Ishikawa (cell line): ENCODE measurements around the gene MAP7.

Source experiments
- CEBPB ChIP-seq: IDR thresholded peaks from 2 replicates; pipeline ENCODE4 v1.6.1; 2012
- CREB1 ChIP-seq: IDR thresholded peaks from 2 replicates; pipeline ENCODE4 v1.6.1; 2012; ENCODE audit warnings: low read depth
- EGR1 ChIP-seq: IDR thresholded peaks from 2 replicates; pipeline ENCODE4 v1.6.1; 2012
- EP300 ChIP-seq: IDR thresholded peaks from 2 replicates; pipeline ENCODE4 v1.6.1; 2012; ENCODE audit warnings: borderline replicate concordance
- FOXM1 ChIP-seq: IDR thresholded peaks from 2 replicates; pipeline ENCODE4 v1.6.1; 2012; ENCODE audit warnings: low read depth, borderline replicate concordance
- NFIC ChIP-seq: IDR thresholded peaks from 2 replicates; pipeline ENCODE4 v1.6.1; 2012
- RAD21 ChIP-seq: IDR thresholded peaks from 2 replicates; pipeline ENCODE4 v1.6.1; 2012; ENCODE audit warnings: low read depth
- TAF1 ChIP-seq: IDR thresholded peaks from 2 replicates; pipeline ENCODE4 v1.6.1; 2012; ENCODE audit warnings: low read depth, mild to moderate bottlenecking
- TCF12 ChIP-seq: IDR thresholded peaks from 2 replicates; pipeline ENCODE4 v1.6.1; 2012; ENCODE audit warnings: low read depth
- TEAD4 ChIP-seq: IDR thresholded peaks from 2 replicates; pipeline ENCODE4 v1.6.1; 2012
- YY1 ChIP-seq: IDR thresholded peaks from 2 replicates; pipeline ENCODE4 v1.6.1; 2012; ENCODE audit warnings: low read depth
- ZBTB7A ChIP-seq: IDR thresholded peaks from 2 replicates; pipeline ENCODE4 v1.6.1; 2012; ENCODE audit warnings: low read depth
- TF ChIP-seq, protein P1 (sequence below): IDR thresholded peaks from 2 replicates; pipeline ENCODE4 v1.6.1; 2012
- TF ChIP-seq, protein P2 (sequence below): IDR thresholded peaks from 2 replicates; pipeline ENCODE4 v1.6.1; 2012; ENCODE audit warnings: low read depth, mild to moderate bottlenecking
- TF ChIP-seq, protein P3 (sequence below): IDR thresholded peaks from 2 replicates; pipeline ENCODE4 v1.6.1; 2012

Gene MAP7

DNA sequence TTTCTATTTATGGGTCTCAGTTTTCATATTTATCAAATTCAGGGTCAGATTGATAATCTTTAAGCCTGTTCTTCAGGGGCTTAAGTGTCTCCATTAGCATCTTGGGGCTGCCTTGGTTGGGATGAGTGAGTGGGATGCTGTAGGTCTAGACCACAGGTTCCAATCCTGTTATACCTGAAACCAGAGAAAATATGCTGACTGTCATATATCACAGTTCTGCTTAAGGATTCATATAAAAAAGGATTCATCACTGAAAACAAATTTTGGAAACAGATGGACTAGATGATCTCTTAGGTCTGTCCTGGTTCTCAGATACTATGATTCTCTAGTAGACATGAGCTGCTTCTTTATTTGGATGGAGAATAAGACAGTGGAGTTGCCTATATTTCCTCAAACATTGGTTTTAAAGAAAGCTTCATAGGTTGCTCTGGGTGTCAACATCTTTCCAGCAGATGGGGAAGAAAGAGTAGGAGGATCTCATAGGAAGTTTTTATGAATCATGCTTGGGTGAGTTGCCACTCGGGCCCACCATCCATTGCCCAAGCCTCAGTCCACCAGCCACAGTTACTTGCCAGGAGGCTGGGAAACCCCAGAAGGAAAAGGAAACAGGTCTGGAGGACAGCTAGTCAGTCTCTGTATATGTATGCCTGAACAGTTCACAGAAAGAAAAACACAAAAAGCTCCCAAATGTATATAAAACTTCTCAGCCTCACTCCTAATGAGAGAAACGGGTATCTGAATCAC is 42.9 kb upstream of the MAP7 start:
- TF ChIP-seq EP300 (no peak), NFIC (no peak), ZBTB7A (no peak), CEBPB (no peak), TAF1 (no peak), TEAD4 (no peak)
- TF ChIP-seq, protein P1, sequence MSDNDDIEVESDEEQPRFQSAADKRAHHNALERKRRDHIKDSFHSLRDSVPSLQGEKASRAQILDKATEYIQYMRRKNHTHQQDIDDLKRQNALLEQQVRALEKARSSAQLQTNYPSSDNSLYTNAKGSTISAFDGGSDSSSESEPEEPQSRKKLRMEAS, result no peak

DNA sequence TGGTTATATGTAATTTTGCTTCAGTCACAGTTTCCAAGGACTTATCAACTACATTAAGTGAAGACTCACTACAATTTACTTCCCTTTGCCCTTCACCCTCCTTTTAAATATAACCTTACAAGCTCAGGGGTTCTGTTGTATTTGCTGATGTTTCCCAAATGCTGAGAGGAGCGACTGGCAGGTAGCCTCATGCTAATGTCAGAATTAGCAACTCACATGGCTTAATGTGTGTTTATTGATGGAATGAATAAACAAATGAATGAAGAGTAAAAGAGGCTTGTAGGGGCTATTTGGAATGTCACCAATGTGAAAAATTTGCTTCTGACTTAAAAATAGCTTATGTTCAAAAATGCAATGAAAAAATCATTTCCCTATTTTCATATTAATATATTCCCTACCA is 41.4 kb upstream of the MAP7 start:
- TF ChIP-seq CREB1 (no peak), EGR1 (no peak), NFIC (no peak), CEBPB (no peak), TCF12 (no peak), RAD21 (no peak), EP300 (no peak), ZBTB7A (no peak), TEAD4 (no peak), FOXM1 (no peak), TAF1 (no peak), YY1 (no peak)
- TF ChIP-seq, protein P2, sequence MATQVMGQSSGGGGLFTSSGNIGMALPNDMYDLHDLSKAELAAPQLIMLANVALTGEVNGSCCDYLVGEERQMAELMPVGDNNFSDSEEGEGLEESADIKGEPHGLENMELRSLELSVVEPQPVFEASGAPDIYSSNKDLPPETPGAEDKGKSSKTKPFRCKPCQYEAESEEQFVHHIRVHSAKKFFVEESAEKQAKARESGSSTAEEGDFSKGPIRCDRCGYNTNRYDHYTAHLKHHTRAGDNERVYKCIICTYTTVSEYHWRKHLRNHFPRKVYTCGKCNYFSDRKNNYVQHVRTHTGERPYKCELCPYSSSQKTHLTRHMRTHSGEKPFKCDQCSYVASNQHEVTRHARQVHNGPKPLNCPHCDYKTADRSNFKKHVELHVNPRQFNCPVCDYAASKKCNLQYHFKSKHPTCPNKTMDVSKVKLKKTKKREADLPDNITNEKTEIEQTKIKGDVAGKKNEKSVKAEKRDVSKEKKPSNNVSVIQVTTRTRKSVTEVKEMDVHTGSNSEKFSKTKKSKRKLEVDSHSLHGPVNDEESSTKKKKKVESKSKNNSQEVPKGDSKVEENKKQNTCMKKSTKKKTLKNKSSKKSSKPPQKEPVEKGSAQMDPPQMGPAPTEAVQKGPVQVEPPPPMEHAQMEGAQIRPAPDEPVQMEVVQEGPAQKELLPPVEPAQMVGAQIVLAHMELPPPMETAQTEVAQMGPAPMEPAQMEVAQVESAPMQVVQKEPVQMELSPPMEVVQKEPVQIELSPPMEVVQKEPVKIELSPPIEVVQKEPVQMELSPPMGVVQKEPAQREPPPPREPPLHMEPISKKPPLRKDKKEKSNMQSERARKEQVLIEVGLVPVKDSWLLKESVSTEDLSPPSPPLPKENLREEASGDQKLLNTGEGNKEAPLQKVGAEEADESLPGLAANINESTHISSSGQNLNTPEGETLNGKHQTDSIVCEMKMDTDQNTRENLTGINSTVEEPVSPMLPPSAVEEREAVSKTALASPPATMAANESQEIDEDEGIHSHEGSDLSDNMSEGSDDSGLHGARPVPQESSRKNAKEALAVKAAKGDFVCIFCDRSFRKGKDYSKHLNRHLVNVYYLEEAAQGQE, result no peak
- TF ChIP-seq, protein P3, sequence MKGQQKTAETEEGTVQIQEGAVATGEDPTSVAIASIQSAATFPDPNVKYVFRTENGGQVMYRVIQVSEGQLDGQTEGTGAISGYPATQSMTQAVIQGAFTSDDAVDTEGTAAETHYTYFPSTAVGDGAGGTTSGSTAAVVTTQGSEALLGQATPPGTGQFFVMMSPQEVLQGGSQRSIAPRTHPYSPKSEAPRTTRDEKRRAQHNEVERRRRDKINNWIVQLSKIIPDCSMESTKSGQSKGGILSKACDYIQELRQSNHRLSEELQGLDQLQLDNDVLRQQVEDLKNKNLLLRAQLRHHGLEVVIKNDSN, result no peak
- TF ChIP-seq, protein P1, result no peak

DNA sequence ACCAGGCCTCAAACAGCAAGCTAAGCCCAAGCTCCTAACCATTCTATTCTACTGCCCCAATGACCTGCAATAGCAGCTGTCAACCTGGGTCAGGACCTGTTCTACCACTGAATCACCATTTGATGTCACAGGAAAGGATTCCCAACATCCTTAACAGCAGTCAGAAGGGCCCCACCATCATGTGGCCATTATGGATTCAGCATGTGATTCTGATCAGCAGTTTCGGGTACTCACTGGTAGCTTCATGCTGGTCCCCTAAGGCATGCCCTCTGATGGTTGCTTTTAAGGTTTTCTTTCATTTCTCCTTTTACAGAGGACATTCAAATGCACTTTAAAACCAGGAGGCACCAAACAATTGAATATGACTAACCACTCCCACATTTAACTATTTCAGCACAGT is 37.3 kb upstream of the MAP7 start:
- TF ChIP-seq, protein P3, result no peak
- TF ChIP-seq ZBTB7A (no peak), NFIC (no peak), TEAD4 (no peak), EP300 (no peak), RAD21 (no peak), CEBPB (no peak), TAF1 (no peak), YY1 (no peak), CREB1 (no peak), TCF12 (no peak), EGR1 (no peak), FOXM1 (no peak)
- TF ChIP-seq, protein P2, result no peak

DNA sequence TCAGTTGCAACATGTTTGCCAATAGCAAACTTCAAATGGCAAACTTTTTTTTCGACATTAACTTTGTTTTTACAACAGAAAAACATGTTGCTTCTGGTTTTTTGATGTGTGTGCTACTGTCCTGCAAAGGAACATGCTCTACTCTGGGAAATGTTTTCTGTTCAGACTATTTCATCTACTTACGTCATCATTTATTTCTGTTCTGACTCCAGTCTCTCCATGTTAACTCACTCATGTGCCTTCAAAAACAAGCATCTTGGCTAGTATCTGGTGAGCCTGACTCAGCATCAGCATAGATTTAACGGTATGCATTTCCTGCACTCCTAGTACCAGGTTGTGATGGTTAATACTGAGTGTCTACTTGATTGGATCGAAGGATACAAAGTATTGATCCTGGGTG is 36.1 kb upstream of the MAP7 start:
- TF ChIP-seq TAF1, result no peak
- TF ChIP-seq TEAD4, result no peak
- TF ChIP-seq EP300, result no peak
- no peak for TF ChIP-seq CEBPB
- TF ChIP-seq CREB1, result no peak
- TF ChIP-seq, protein P2, result no peak
- TF ChIP-seq, protein P3, result no peak
- no peak for TF ChIP-seq TCF12
- TF ChIP-seq, protein P1, result no peak
- no peak for TF ChIP-seq ZBTB7A
- TF ChIP-seq RAD21, result no peak
- no peak for TF ChIP-seq NFIC
- TF ChIP-seq FOXM1, result no peak
- TF ChIP-seq YY1, result no peak
- no peak for TF ChIP-seq EGR1
